Rectal smooth muscle tissue (tissue), 1 donor: ENCODE results near the gene CASZ1.

Experiments
- H3K27ac ChIP-seq: one replicate; pipeline ENCODE4 v1.7.0; 2013; ENCODE audit warnings: low read depth, low read length, inconsistent platforms
- H3K27me3 ChIP-seq: one replicate; pipeline ENCODE4 v1.7.0; 2013; ENCODE audit warnings: low read length; ENCODE audit not compliant: control insufficient read depth, insufficient read depth
- H3K36me3 ChIP-seq: one replicate; pipeline ENCODE4 v1.7.0; 2013; ENCODE audit warnings: low read length; ENCODE audit not compliant: control insufficient read depth, insufficient read depth
- H3K4me1 ChIP-seq: one replicate; pipeline ENCODE4 v1.7.0; 2013; ENCODE audit warnings: low read length; ENCODE audit not compliant: control insufficient read depth, insufficient read depth
- H3K4me3 ChIP-seq: one replicate; pipeline ENCODE4 v1.7.0; 2013; ENCODE audit warnings: low read length
- H3K9ac ChIP-seq: one replicate; pipeline ENCODE4 v1.7.0; 2013; ENCODE audit warnings: low read length

Gene CASZ1

GRCh38 chr1:10601342-10602070 is 194.9 kb downstream of the CASZ1 start:
- no peaks in the 10 kb centered on the region for H3K36me3 ChIP-seq
- no peaks in the 10 kb centered on the region for H3K4me1 ChIP-seq
- no peak overlapping the region for H3K27ac ChIP-seq
- H3K9ac ChIP-seq: no peak overlapping the region
- H3K27me3 ChIP-seq: no peaks in the 10 kb centered on the region
- no peak overlapping the region for H3K4me3 ChIP-seq

- Histone ChIP-seq H3K36me3 (no peaks in the 10 kb centered on the region), H3K27ac (no peak overlapping the region), H3K4me3 (no peak overlapping the region), H3K4me1 (no peaks in the 10 kb centered on the region), H3K27me3 (no peaks in the 10 kb centered on the region), H3K9ac (no peak overlapping the region)
These were observed 197.1 kb downstream of the CASZ1 start for GRCh38 chr1:10599194-10599861.

GRCh38 chr1:10598389-10598702 is 198.1 kb downstream of the CASZ1 start:
- Histone ChIP-seq H3K27ac (no peak overlapping the region), H3K36me3 (no peaks in the 10 kb centered on the region), H3K27me3 (no peaks in the 10 kb centered on the region), H3K9ac (no peak overlapping the region), H3K4me1 (no peaks in the 10 kb centered on the region), H3K4me3 (no peak overlapping the region)

- peaks cover 2% of the 10 kb centered on the region for H3K4me1 ChIP-seq
- H3K9ac ChIP-seq: no peak overlapping the region
- H3K4me3 ChIP-seq: no peak overlapping the region
- no peaks in the 10 kb centered on the region for H3K27me3 ChIP-seq
- no peaks in the 10 kb centered on the region for H3K36me3 ChIP-seq
- no peak overlapping the region for H3K27ac ChIP-seq
These were observed 198.7 kb downstream of the CASZ1 start for GRCh38 chr1:10597492-10598388.

GRCh38 chr1:10596780-10597179 is 199.7 kb downstream of the CASZ1 start:
- peaks cover 4% of the 10 kb centered on the region for H3K4me1 ChIP-seq
- no peak overlapping the region for H3K9ac ChIP-seq
- no peak overlapping the region for H3K4me3 ChIP-seq
- H3K27ac ChIP-seq: no peak overlapping the region
- H3K36me3 ChIP-seq: no peaks in the 10 kb centered on the region
- no peaks in the 10 kb centered on the region for H3K27me3 ChIP-seq

GRCh38 chr1:10594595-10595223 is 201.7 kb downstream of the CASZ1 start:
- H3K27ac ChIP-seq: no peak overlapping the region
- no peaks in the 10 kb centered on the region for H3K36me3 ChIP-seq
- no peak overlapping the region for H3K9ac ChIP-seq
- H3K4me1 ChIP-seq: peaks cover 4% of the 10 kb centered on the region
- H3K27me3 ChIP-seq: no peaks in the 10 kb centered on the region
- H3K4me3 ChIP-seq: no peak overlapping the region

- no peaks in the 10 kb centered on the region for H3K36me3 ChIP-seq
- peaks cover 4% of the 10 kb centered on the region for H3K4me1 ChIP-seq
- no peak overlapping the region for H3K9ac ChIP-seq
- no peak overlapping the region for H3K27ac ChIP-seq
- H3K27me3 ChIP-seq: no peaks in the 10 kb centered on the region
- no peak overlapping the region for H3K4me3 ChIP-seq
These were observed 202.7 kb downstream of the CASZ1 start for GRCh38 chr1:10593750-10594149.

GRCh38 chr1:10592373-10592772 is 204.1 kb downstream of the CASZ1 start:
- no peak overlapping the region for H3K9ac ChIP-seq
- no peaks in the 10 kb centered on the region for H3K27me3 ChIP-seq
- H3K4me1 ChIP-seq: peaks cover 4% of the 10 kb centered on the region
- H3K27ac ChIP-seq: peak overlapping the region; percentile 33
- no peaks in the 10 kb centered on the region for H3K36me3 ChIP-seq
- H3K4me3 ChIP-seq: no peak overlapping the region

- Histone ChIP-seq H3K27me3 (no peaks in the 10 kb centered on the region), H3K4me3 (no peak overlapping the region), H3K4me1 (peaks cover 4% of the 10 kb centered on the region), H3K36me3 (no peaks in the 10 kb centered on the region), H3K9ac (no peak overlapping the region), H3K27ac (no peak overlapping the region)
These were observed 205.4 kb downstream of the CASZ1 start for GRCh38 chr1:10591010-10591409.

GRCh38 chr1:10589074-10589473 is 207.4 kb downstream of the CASZ1 start:
- Histone ChIP-seq H3K9ac (no peak overlapping the region), H3K4me3 (no peak overlapping the region), H3K4me1 (peaks cover 4% of the 10 kb centered on the region), H3K27ac (no peak overlapping the region), H3K36me3 (no peaks in the 10 kb centered on the region), H3K27me3 (no peaks in the 10 kb centered on the region)

- Histone ChIP-seq H3K4me1 (peaks cover 4% of the 10 kb centered on the region), H3K27ac (no peak overlapping the region), H3K9ac (no peak overlapping the region), H3K27me3 (no peaks in the 10 kb centered on the region), H3K36me3 (no peaks in the 10 kb centered on the region), H3K4me3 (no peak overlapping the region)
These were observed 207.8 kb downstream of the CASZ1 start for GRCh38 chr1:10588640-10589039.
